SU-DHL-6 (cell line): ENCODE data around the gene RLBP1.

Experiments used
- EZH2phosphoT487 ChIP-seq: fragments of 200-600 bp; sonication (generic), shearing (Covaris generic); conservative IDR thresholded peaks from 2 replicates; pipeline ENCODE4 v1.6.1; 2018; ENCODE audit warnings: mild to moderate bottlenecking, antibody characterized with exemption, low read length, moderate library complexity, mixed read lengths
- TF ChIP-seq, protein P1 (sequence below): fragments of 200-600 bp; sonication (generic); IDR thresholded peaks from one replicate; pipeline ENCODE4 v1.5.1; 2017; ENCODE audit warnings: antibody characterized with exemption, mild to moderate bottlenecking, low read length, moderate library complexity; ENCODE audit not compliant: insufficient read depth, poor library complexity, severe bottlenecking

DNA sequence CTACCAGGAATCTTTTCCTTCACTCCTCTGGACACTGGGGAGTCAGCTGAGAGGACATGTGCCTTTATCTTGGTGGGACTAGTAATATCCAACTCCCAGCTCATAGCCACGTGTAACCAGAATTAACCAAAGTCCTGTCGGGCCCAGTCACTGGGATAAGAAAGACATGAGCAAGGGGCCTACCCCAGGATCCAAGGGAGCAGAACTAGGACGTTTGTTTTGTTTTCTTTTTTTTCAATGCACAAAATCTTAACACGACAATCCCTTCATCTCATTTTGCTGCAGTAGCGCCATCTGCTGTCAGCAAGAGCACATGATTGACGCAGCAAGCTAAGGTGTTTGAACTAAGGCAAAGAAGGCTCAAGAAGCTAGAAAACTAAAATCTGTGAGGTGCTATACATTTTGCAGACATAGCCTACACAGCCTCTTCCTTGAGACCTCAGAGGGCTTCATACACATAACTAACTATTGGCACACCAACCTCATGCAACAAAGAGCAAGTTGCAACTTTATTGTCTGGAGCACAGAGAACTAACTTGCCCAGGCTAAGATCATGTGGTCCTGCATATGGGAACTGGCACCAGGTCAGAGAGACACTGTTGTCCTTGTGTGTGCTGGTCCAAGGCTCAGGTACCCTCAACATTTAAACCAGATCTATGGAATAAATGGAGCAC is 43.6 kb downstream of the RLBP1 start:
- TF ChIP-seq, protein P1, sequence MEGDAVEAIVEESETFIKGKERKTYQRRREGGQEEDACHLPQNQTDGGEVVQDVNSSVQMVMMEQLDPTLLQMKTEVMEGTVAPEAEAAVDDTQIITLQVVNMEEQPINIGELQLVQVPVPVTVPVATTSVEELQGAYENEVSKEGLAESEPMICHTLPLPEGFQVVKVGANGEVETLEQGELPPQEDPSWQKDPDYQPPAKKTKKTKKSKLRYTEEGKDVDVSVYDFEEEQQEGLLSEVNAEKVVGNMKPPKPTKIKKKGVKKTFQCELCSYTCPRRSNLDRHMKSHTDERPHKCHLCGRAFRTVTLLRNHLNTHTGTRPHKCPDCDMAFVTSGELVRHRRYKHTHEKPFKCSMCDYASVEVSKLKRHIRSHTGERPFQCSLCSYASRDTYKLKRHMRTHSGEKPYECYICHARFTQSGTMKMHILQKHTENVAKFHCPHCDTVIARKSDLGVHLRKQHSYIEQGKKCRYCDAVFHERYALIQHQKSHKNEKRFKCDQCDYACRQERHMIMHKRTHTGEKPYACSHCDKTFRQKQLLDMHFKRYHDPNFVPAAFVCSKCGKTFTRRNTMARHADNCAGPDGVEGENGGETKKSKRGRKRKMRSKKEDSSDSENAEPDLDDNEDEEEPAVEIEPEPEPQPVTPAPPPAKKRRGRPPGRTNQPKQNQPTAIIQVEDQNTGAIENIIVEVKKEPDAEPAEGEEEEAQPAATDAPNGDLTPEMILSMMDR: peak; percentile 87
- TF ChIP-seq EZH2phosphoT487: no peak
